Measurements from ENCODE around the gene GPC5.

GRCh38 chr13:91564396-91564795 lies 166.0 kb downstream of the GPC5 start:
- TF ChIP-seq CTCF (IDR thresholded peaks at IDR 0.05): no peak
- TF ChIP-seq POLR2A (IDR thresholded peaks at IDR 0.05): no peak

Measured in testis (tissue), 2 donors.